HepG2 (cell line): ENCODE data around the gene MCOLN1. TPM values are rescaled to one million over a fixed set of nuclear protein-coding genes. Genes with fewer than 3 reads are reported as not detected.
A peak's percentile ranks its signal among the peaks of the same experiment; 100 is the strongest.

Experiments used
- ATF7 ChIP-seq, 2 experiments: fragments of 450-650 bp in 1 of 2; sonication (generic) in 1 of 2; formaldehyde crosslinking in 1 of 2; IDR thresholded peaks; 2 replicates each; pipeline versions ENCODE4 v1.4.0 to v1.6.1; 2016 to 2020; ENCODE audit warnings: antibody characterized with exemption in 1 of 2, mild to moderate bottlenecking in 1 of 2, missing genetic modification reagents in 1 of 2
- DPF2 ChIP-seq: sonication (generic); formaldehyde crosslinking; IDR thresholded peaks from 2 replicates; pipeline ENCODE4 v1.4.0; 2020; ENCODE audit warnings: mild to moderate bottlenecking, low read depth, missing genetic modification reagents, borderline replicate concordance
- FOXJ3 ChIP-seq: sonication (generic); formaldehyde crosslinking; IDR thresholded peaks from 2 replicates; pipeline ENCODE4 v1.4.0; 2020; ENCODE audit warnings: missing genetic modification reagents, mild to moderate bottlenecking, borderline replicate concordance
- MZF1 ChIP-seq: sonication (generic); formaldehyde crosslinking; IDR thresholded peaks from 2 replicates; pipeline ENCODE4 v1.8.1; 2023; ENCODE audit warnings: mild to moderate bottlenecking, missing genetic modification reagents, borderline replicate concordance
- PCBP1 ChIP-seq: fragments of 200-400 bp; formaldehyde crosslinking; IDR thresholded peaks from 2 replicates; pipeline ENCODE4 v1.6.1; 2017; ENCODE audit warnings: mild to moderate bottlenecking, low read depth, low read length, borderline replicate concordance
- RFXANK ChIP-seq: IDR thresholded peaks from 2 replicates; pipeline ENCODE4 v1.6.1; 2016
- RNF219 ChIP-seq: sonication (generic); formaldehyde crosslinking; IDR thresholded peaks from 2 replicates; pipeline ENCODE4 v1.5.0; 2020; ENCODE audit warnings: mild to moderate bottlenecking, missing genetic modification reagents
- SAFB2 ChIP-seq: sonication (generic); formaldehyde crosslinking; IDR thresholded peaks from 2 replicates; pipeline ENCODE4 v1.5.1; 2020; ENCODE audit warnings: missing genetic modification reagents, low read depth, mild to moderate bottlenecking, borderline replicate concordance
- SNRNP70 ChIP-seq: fragments of 200-400 bp; formaldehyde crosslinking; IDR thresholded peaks from 2 replicates; pipeline ENCODE4 v1.6.1; 2017; ENCODE audit warnings: mild to moderate bottlenecking, low read depth, low read length, moderate library complexity
- SP5 ChIP-seq: IDR thresholded peaks from 2 replicates; pipeline ENCODE4 v1.6.1; 2016; ENCODE audit warnings: low read depth, borderline replicate concordance
- SRY ChIP-seq: sonication (generic); formaldehyde crosslinking; IDR thresholded peaks from 2 replicates; pipeline ENCODE4 v1.8.0; 2022; ENCODE audit warnings: mild to moderate bottlenecking, missing genetic modification reagents
- STAG1 ChIP-seq: sonication (generic); formaldehyde crosslinking; IDR thresholded peaks from 2 replicates; pipeline ENCODE4 v1.4.0; 2020; ENCODE audit warnings: missing genetic modification reagents
- ZFY ChIP-seq: sonication (generic); formaldehyde crosslinking; IDR thresholded peaks from 2 replicates; pipeline ENCODE4 v1.4.0; 2020; ENCODE audit warnings: missing genetic modification reagents
- ZNF326 ChIP-seq: sonication (generic); formaldehyde crosslinking; IDR thresholded peaks from 2 replicates; pipeline ENCODE4 v1.4.0; 2020; ENCODE audit warnings: missing genetic modification reagents, borderline replicate concordance
- ZNF430 ChIP-seq: sonication (generic); formaldehyde crosslinking; IDR thresholded peaks from 2 replicates; pipeline ENCODE4 v1.9.0; 2021; ENCODE audit warnings: mild to moderate bottlenecking, missing genetic modification reagents
- ZNF562 ChIP-seq: sonication (generic); formaldehyde crosslinking; IDR thresholded peaks from 2 replicates; pipeline ENCODE4 v1.8.0; 2022; ENCODE audit warnings: missing genetic modification reagents, borderline replicate concordance
- ZNF768 ChIP-seq: sonication (generic); formaldehyde crosslinking; IDR thresholded peaks from 2 replicates; pipeline ENCODE4 v1.4.0; 2020; ENCODE audit warnings: missing genetic modification reagents
- ZUFSP ChIP-seq: sonication (generic); formaldehyde crosslinking; IDR thresholded peaks from 2 replicates; pipeline ENCODE4 v1.9.0; 2021; ENCODE audit warnings: missing genetic modification reagents, mild to moderate bottlenecking, borderline replicate concordance
- polyA plus RNA-seq, 8 experiments: library from polyadenylated mRNA; depleted of rRNA in 3 of 8; stranded (reverse) in 7 of 8; unstranded in 1 of 8; fragments of >200 nt; fragmentation: Illumina TruSeq in 4 of 8; extraction: Trizol in 4 of 8; gene quantifications; 2 replicates each; pipeline versions ENCODE4 v1.2.1 to v1.2.3, GENCODE V29; 2011 to 2016; ENCODE audit warnings: low read depth in 4 of 8, missing spikeins in 1 of 8, mixed read lengths in 1 of 8; ENCODE audit not compliant: insufficient read depth in 1 of 8
- total RNA-seq, 5 experiments: library from RNA; depleted of rRNA; stranded (reverse); fragments of >200 nt; fragmentation: Illumina TruSeq; extraction: Trizol; gene quantifications; 2 replicates each; pipeline ENCODE4 v1.2.3, GENCODE V29; 2016; ENCODE audit warnings: low read depth in 1 of 5
- TF ChIP-seq, protein P1 (sequence below): sonication (generic); formaldehyde crosslinking; IDR thresholded peaks from 2 replicates; pipeline ENCODE4 v1.4.0; 2020; ENCODE audit warnings: missing genetic modification reagents, borderline replicate concordance

The MCOLN1 gene
- total and polyA plus RNA-seq, 2 of the 13 experiments (the other 11 are each of a cell fraction or from before 2014, with no cell fraction given) = 3.4 to 15.7 TPM

GRCh38 chr19:7562646-7563393 is 40.4 kb downstream of the MCOLN1 start (continued):
- TF ChIP-seq RNF219 (CRISPR knock-in tag) = no peak
- TF ChIP-seq RFXANK (CRISPR knock-in tag) = peak; percentile 95; the same call in 1 of the 2 replicates
- no peak for TF ChIP-seq DPF2 (CRISPR knock-in tag)
- peak; percentile 52; the same call in 1 of the 2 replicates for TF ChIP-seq FOXJ3 (CRISPR knock-in tag)
- TF ChIP-seq SAFB2 (CRISPR knock-in tag) = peak; percentile 87
- TF ChIP-seq ZFY (CRISPR knock-in tag) = peak; percentile 67
- peak; percentile 99 for TF ChIP-seq ZNF430
- TF ChIP-seq STAG1 (CRISPR knock-in tag) = peak; percentile 28; the same call in 1 of the 2 replicates
- no peak for TF ChIP-seq ZNF562 (CRISPR knock-in tag)
- peak; percentile 91; the same call in 1 of the 2 replicates for TF ChIP-seq ZNF326
- TF ChIP-seq, protein P1, sequence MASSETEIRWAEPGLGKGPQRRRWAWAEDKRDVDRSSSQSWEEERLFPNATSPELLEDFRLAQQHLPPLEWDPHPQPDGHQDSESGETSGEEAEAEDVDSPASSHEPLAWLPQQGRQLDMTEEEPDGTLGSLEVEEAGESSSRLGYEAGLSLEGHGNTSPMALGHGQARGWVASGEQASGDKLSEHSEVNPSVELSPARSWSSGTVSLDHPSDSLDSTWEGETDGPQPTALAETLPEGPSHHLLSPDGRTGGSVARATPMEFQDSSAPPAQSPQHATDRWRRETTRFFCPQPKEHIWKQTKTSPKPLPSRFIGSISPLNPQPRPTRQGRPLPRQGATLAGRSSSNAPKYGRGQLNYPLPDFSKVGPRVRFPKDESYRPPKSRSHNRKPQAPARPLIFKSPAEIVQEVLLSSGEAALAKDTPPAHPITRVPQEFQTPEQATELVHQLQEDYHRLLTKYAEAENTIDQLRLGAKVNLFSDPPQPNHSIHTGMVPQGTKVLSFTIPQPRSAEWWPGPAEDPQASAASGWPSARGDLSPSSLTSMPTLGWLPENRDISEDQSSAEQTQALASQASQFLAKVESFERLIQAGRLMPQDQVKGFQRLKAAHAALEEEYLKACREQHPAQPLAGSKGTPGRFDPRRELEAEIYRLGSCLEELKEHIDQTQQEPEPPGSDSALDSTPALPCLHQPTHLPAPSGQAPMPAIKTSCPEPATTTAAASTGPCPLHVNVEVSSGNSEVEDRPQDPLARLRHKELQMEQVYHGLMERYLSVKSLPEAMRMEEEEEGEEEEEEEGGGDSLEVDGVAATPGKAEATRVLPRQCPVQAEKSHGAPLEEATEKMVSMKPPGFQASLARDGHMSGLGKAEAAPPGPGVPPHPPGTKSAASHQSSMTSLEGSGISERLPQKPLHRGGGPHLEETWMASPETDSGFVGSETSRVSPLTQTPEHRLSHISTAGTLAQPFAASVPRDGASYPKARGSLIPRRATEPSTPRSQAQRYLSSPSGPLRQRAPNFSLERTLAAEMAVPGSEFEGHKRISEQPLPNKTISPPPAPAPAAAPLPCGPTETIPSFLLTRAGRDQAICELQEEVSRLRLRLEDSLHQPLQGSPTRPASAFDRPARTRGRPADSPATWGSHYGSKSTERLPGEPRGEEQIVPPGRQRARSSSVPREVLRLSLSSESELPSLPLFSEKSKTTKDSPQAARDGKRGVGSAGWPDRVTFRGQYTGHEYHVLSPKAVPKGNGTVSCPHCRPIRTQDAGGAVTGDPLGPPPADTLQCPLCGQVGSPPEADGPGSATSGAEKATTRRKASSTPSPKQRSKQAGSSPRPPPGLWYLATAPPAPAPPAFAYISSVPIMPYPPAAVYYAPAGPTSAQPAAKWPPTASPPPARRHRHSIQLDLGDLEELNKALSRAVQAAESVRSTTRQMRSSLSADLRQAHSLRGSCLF (CRISPR knock-in tag) = peak; percentile 97
- no peak for TF ChIP-seq ZUFSP (CRISPR knock-in tag)
- TF ChIP-seq SP5 (CRISPR knock-in tag) = peak; percentile 36; the same call in 1 of the 2 replicates
- peak; percentile 99 for TF ChIP-seq SRY (CRISPR knock-in tag)
- TF ChIP-seq PCBP1 = no peak
- TF ChIP-seq ATF7 (IDR thresholded peaks at IDR 0.05) = no peak
- TF ChIP-seq ATF7 (CRISPR knock-in tag; IDR thresholded peaks at IDR 0.05) = peak; percentile 55; the same call in 1 of the 2 replicates
- TF ChIP-seq ZNF768 (CRISPR knock-in tag) = peak; percentile 85
- TF ChIP-seq MZF1 = peak; percentile 83; the same call in 1 of the 2 replicates
- no peak for TF ChIP-seq SNRNP70
